GM12875 (cell line): Measurements from ENCODE around the gene APEX2.
"Not testable (repeated sequence)": the region's sequence is repeated elsewhere in the genome, so short reads cannot be mapped to it uniquely, and the experiment has no call there.

ENCODE experiments used
- H3K4me3 ChIP-seq: one replicate; pipeline ENCODE4 v1.5.1; 2011; ENCODE audit warnings: low read depth, low read length, control low read depth
- CTCF ChIP-seq: IDR thresholded peaks from 2 replicates; pipeline ENCODE4 v1.5.1; 2011; ENCODE audit warnings: low read depth, mild to moderate bottlenecking, control low read depth, inconsistent platforms, low read length, moderate library complexity, borderline replicate concordance; ENCODE audit not compliant: insufficient read depth

The APEX2 gene

GRCh38 chrX:55030271-55031205 is 30.4 kb downstream of the APEX2 start, which contains the start of gene ALAS2:
Gene ALAS2, minus strand, starts transcription at chrX:55030977. Its CDS starts 4,977 bp downstream, at chrX:55026000.
- TF ChIP-seq CTCF = no peak
- no peak within 1 kb of the TSS for H3K4me3 ChIP-seq

GRCh38 chrX:55033429-55033828 is 33.3 kb downstream of the APEX2 start:
- no peak overlapping the region for H3K4me3 ChIP-seq
- no peak for TF ChIP-seq CTCF

DNA sequence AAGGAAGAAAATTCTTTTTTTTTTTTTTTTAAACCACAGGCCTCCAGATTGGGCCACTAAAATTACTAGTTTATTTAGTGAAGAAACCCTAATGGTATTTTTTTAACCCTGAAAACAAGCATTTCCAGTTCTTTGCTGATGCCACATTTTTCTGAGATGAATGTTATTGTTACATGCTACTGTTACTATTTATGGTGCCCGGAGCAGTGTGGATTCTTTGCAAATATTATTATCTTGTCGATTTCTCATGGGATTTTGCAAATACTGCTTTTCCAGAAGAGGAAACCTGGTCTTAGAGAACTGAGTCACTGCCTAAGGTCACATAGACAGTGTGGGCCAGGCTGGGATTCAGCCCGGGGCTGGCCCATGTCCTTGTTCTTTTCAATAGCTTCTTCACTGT is 39.3 kb downstream of the APEX2 start:
- no peak overlapping the region for H3K4me3 ChIP-seq
- no peak for TF ChIP-seq CTCF

GRCh38 chrX:55041514-55041913 is 41.4 kb downstream of the APEX2 start:
- no peak overlapping the region for H3K4me3 ChIP-seq
- no peak for TF ChIP-seq CTCF

DNA sequence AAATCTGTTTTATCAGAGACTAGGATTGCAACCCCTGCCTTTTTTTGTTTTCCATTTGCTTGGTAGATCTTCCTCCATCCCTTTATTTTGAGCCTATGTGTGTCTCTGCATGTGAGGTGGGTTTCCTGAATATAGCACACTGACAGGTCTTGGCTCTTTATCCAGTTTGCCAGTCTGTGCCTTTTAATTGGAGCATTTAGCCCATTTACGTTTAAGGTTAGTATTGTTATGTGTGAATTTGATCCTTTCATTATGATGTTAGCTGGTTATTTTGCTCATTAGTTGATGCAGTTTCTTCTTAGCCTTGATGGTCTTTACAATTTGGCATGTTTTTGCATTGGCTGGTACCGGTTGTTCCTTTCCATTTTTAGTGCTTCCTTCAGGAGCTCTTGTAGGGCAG is 50.4 kb downstream of the APEX2 start:
- H3K4me3 ChIP-seq = not testable (repeated sequence)

GRCh38 chrX:55056820-55057674 is 56.9 kb downstream of the APEX2 start:
- no peak overlapping the region for H3K4me3 ChIP-seq
- TF ChIP-seq CTCF = no peak

GRCh38 chrX:55057675-55058249 is 57.6 kb downstream of the APEX2 start:
- no peak overlapping the region for H3K4me3 ChIP-seq
- peak; percentile 66 for TF ChIP-seq CTCF
